EL (cell line): ENCODE data around the gene FRMD4B.
"Not testable (repeated sequence)": the region's sequence is repeated elsewhere in the genome, so short reads cannot be mapped to it uniquely, and the experiment has no call there.

ENCODE experiments used
- DNase-seq: peaks from one replicate; pipeline ENCODE4 v3.0.0-alpha.2; 2016

Gene FRMD4B

DNA sequence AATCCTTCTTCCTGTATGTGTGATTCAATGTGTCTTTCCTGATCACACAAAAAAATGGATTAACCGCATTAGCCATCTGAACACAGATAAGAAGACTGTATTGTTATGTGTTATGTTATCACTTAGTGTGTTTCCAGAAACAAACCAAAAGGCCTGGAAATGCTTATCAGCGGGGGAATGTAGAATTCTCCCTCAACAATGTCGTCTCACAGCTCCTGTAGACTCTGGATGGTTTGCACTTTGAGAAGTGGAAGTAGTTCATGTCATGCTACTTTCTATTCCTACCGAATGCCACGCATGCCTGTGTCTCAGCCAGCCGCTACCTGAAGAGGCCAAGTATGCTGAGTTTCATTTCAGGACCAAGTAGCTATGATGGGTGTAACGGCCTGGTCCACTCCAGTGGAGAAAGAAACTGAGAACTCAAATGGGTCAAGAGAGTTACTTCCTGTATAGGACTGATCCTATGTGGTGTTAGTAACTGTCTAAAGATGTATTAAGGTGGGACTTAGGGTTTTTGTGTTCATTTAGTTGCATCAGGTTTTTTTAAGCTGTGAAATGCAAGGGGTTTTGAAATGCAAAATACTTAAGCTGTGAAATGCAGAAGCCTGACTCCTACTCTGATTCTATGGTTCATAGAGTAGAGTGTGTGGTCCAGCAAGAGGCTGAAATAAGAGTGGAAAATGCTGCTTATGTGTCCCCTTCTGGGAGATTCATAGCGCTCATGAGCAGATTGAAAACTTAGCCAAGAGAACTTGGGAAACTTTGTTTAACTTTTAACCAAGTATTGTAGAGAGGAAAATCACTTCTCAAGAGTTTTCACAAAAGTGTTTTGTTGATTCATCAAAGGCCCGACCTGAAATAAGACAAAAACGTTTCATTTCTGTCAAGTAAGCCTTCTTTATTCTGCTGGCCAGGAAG lies 145.0 kb downstream of the FRMD4B start:
- no peak for DNase-seq

DNA sequence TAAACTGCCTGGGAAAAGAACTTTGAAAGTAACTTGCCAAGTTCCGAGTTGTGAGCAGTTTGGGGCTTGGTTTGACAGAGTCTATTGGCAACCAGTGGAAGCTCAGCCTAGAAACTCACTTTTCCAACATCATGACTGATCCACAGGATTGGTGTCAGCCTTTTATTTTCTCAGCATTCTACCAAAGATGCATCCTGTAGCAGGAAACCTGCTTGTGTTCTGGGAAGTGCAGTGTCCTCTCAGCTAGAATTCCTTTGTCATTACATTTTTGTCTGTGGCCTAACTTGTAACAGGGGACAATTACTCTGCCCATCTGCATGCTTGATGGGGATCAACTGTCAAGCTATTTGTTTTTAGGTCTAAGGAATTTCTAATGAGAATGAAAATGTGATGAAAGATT lies 146.8 kb downstream of the FRMD4B start:
- DNase-seq = no peak

DNA sequence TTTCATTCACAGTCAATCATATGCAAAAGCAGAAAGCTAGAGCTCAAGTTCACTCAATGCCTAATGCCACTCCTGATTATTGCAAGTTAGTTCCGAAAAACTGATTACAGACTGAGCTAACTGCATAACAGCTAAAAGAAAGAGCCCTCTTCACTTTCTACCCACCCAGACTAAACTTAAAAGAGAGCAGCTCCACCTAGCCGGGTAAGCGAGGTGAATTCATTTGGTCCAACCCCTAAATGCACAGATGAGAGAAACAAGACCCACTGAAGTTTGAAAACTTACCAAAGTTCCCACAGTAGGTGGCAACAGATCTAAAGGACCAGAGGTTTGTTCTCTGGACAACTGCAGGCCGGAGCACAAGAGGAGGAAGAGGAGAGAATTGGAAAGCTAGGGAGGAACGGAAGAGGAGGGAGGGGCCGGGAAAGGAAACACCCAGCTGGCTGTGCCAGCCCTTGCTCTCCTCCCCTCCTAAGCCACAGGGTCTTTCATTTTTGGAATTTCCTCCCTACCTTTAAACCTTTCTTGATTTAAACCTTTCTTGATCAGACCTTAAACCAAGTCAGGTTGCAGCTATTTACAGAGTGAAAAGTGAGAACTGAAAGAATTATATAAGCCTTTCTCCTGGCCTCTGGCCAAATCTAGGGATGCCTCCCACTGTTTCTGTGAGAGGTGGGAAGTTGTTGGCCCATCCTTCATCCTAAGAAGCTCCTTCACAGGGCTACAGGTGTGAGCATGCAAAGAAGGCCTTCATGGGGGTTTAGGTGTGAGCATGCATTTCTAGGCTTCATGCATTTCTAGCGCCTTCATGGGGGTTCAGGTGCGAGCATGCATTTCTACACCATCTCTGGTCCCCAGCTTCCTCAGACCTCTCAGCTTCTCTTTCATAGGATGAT lies 148.8 kb downstream of the FRMD4B start:
- no peak for DNase-seq

DNA sequence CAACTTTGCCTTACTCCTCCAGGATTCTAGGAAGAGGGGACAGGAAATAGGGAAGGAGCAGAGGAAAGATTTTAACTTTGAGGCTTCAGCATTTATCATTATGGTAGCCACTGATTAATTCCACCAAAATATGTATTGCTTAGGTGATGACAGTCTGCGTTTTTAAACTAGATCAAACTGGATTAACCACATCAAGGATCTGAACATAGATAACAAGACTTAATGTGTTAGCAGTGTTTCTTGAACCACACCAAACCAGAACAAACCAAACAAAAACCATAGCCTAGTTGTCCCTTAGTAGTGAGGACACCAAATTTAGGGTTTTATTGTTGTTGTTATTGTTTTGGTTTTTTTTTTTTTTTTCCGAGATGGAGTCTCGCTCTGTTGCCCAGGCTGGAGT lies 150.0 kb downstream of the FRMD4B start:
- no peak for DNase-seq

DNA sequence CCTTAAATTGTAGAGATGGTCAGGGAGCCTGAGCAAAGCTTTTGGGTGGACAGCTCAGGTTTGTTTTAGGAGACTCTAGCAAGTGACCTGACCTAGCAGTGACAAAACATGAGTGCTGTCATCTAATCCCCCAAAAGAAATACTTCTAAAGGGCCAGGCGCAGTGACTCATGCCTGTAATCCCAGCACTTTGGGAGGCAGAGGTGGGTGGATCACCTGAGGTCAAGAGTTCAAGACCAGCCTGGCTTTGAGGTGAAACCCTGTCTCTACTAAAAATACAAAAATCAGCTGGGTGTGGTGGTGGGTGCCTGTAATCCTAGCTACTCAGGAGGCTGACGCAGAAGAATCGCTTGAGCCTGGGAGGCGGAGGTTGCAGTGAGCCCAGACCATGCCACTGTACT lies 150.7 kb downstream of the FRMD4B start:
- not testable (repeated sequence) for DNase-seq

DNA sequence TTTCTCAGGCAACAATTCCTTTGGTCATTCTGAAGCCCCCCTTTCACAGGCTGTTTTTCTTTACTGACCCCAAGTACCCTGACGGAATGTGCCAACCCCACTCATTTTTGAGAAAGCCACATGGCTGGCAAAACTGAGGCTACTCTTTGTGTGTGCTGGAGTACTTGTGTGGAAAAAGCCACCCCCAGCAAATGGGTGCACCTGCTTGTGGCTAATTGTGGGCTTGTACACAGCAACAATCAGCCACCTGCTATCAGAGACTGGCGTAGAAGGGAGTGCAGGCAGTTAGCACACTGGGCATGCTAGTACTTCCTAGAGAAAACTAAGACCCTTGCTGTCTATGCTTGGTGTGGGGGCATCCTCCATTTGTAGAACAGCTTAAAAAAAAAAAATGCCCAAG lies 153.4 kb downstream of the FRMD4B start:
- DNase-seq = no peak

DNA sequence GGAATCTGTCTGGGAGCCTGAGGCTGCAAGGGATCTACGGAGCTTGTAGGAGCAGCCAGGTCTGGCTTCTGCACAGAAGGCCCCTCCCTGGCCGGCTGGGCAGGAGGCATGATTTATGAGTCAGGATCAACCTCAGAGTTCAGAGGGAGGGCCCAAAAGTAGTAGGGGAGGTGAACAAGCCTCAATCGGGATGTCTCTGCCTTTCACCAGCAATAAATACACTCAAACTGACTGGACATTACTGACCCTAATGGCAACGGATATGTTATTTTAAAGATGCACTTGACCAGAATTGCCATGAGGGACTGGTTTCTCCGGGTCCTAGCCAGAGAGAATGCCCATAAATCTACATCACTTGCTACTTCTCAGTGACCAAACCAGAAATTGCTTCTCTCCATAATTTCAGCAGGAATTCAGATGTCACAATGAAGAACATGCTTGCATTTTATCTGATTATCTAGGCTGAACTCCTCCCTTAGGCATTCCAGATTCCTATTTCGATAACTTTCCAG lies 153.9 kb downstream of the FRMD4B start:
- DNase-seq = no peak

DNA sequence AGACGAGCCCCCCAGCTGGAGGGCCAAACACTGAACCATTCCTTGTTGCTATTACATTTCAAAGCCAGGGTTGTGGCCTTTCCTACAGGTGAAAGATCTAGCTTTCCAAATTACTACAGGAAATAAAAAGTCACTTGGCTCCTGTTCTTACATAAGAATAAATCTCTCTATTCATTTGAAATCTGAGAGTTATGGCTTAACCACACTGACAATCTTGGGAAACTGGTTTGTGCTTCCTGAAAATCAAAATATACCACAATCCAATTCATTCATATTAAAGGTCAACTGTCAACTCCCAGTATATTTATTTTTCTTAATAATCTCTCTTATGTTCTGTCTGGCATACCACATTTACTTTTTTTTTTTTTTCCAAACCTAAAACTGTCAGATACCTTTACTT lies 159.8 kb downstream of the FRMD4B start:
- DNase-seq = no peak

DNA sequence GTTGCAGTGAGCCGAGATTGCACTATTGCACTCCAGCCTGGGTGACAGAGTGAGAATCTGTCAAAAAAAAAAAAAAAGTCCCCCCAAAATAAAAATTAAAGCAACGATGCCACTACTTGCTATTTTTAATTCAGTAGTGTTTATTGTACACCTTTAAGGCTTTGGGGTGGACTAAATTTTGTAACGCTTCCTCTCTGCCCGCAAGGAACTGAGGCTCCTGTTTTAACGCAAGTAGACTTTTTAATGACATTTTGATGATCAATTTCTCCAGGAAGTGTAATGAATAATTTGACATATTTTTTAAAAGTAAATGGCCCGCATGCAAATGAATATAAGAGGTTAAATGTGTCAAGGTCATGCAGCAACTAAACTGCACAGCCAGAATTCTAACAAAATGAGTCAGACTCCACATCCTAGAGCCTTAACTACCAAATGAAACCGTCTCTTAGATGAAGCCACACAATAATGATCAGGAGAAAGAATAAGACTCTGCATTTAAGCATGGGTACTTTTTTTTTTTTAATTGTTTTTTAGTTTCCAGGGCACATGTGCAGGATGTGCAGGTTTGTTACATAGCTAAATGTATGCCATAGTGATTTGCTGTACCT lies 166.7 kb downstream of the FRMD4B start:
- DNase-seq = peak; percentile 16

DNA sequence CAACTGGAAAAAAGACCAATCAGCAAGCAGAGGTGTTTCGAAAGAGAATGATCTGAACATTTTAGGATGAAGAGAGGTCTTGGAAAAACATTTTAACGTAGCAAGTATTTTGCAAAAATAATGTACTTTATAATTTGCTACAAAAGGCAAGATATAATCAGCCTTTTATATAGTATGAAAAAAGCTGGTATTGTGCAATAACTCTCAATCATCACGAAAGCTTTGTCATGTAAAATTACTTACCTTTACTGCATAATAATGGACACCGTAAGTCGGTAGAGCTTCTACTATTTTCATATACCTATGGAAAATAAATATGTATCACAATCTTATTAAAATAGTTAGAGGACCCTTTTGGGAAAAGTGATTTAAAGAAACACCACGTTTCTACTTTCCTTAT lies 167.8 kb downstream of the FRMD4B start:
- no peak for DNase-seq

DNA sequence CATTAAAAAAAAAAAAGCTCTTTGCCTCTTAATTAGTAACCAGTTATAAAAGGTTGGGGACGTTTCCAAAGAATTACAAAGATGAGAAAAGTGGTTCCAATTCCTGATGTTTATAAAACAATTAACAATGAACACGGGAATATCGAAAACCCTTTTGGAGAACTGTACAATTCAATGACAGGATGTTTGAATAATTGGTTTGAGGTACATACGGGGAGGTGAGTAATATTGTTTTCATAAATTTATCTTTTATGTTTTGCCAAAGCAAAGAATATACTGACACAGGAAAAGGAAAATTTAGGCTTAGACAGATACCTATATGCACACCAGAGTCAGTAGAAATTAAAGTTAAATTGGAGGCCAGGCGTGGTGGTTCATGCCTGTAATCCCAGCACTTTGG lies 168.9 kb downstream of the FRMD4B start:
- no peak for DNase-seq

DNA sequence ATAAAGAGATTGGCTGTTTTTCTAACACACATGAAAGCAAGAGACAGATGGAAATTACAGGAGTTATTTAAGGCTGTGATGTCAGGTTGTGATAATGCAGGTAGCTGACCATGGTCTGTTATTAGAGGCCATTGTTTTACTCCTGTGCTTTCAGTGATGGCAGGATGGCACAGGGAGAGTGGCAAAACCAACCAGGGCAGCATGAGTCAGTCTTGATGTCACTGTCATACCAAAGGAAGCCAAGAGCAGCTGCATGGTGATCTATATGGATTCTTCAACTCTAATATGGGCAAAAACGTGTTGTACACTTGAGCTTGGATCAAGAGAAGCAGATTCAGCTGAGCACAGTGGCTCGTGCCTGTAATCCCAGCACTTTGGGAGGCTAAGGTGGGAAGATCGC lies 171.6 kb downstream of the FRMD4B start:
- DNase-seq = no peak

DNA sequence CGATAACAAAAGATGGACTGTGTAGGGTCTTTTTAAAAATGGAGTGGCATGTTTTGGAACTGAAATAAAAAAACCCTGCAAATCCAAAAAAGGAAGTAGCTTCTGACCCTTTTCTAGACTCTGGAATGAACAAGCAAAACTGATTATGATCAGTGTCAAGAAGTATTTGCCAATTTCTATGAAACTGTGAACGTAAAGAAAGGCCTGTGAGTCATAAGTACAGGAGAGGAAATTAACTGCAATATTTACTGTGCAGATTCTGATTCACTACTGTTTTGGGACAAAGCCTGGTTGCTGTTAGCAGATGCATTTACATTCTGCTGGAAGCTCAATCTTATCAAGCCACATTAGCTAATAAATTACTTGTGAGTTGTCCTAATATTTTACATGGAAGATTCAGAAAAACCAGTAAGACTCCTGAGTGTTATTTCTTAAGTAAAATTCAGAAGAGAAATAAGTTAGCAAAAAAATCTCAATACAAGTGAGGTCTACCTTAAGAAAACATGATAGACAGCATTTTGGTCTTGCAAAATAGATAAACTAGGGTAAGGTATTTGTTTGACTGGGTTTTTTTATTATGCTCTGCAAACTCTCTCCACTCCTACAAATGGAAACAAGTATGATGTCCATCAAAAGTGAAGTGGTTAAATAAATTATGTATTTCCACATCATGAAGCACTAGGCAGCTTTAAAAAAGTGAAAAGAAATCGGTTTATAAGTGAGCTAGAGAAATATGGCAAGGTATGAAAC lies 173.3 kb downstream of the FRMD4B start:
- peak; percentile 66 for DNase-seq

DNA sequence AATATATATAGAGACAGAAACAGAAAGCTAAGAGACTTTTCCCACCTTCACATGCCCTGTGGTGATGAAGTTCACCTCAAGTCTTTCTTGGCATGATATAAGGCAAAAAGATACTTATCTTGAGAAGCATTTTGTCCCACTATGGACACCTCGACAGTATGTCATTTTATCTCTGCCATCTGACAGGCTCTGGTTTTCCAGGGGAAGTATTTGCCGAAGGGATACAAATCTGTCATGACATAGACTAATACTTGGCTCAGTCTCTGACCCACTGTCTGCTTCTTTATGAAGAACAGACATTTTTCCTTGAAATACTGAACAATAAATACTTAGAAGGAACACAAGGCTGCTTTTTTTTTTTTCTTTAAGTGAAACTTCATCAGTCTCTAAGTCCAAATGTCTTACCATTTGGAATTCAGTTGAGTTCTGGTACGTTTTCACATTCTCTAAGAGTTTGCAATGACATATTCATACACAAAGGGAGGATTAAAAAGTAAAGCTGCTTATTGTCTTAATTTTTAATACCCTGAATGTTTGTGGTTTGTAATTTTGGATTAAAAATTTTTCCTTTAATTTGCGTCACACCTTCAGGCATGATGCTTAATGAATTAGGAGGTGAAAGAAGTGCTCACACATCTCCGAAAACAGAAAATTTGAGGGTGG lies 175.7 kb downstream of the FRMD4B start:
- DNase-seq = no peak

DNA sequence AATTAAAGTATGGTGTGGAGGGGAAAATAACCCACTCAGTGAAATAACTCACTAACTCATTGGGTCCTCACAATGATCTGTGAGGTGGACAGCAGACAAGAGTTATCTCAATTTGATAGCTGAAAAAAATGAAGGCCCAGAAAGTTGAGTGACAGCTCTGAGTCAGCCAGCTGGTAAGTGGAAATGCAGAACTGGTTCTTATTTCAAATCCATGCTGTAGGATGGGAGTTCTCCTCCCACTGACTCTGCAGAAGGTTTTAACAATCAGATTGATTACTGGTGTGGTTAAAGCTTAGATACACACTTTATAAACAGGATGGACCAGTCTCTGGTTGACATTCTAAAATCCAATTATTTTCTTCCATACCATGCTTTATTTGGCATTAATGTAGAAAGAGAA lies 176.5 kb downstream of the FRMD4B start:
- no peak for DNase-seq

DNA sequence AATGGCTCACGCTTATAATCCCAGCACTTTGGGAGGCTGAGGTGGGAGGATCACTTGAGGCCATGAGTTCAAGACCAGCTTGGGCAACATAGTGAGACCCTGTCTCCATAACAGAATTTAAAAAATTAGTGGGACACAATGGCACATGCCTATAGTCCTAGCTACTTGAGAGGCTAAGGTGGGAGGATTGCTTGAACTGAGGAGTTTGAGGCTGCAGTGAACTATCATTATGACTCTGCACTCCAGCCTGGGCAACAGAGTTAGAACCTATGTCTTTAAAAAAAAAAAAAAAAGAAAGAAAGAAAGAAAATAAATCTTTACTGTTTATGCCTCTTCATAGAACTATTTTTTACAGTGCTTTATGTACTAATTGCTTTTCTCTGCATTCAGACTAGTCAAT lies 178.9 kb downstream of the FRMD4B start:
- DNase-seq = no peak

DNA sequence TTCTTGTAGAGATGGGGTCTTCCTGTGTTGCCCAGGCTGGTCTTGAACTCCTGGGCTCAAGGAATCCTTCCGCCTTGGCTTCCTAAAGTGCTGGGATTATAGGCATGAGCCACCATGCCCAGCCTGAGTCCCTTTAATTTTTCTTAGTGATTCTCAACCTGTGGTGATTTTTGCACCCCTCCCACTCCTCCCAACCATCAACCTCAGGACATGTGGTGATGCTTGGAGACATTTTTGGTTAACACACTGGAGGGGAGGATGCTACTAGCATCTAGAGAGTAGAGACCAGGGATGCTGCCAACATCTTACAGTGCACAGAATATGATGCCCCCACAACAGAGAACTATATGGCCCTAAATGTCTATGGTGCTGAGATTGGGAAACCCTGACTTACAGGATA lies 180.5 kb downstream of the FRMD4B start:
- DNase-seq = no peak

DNA sequence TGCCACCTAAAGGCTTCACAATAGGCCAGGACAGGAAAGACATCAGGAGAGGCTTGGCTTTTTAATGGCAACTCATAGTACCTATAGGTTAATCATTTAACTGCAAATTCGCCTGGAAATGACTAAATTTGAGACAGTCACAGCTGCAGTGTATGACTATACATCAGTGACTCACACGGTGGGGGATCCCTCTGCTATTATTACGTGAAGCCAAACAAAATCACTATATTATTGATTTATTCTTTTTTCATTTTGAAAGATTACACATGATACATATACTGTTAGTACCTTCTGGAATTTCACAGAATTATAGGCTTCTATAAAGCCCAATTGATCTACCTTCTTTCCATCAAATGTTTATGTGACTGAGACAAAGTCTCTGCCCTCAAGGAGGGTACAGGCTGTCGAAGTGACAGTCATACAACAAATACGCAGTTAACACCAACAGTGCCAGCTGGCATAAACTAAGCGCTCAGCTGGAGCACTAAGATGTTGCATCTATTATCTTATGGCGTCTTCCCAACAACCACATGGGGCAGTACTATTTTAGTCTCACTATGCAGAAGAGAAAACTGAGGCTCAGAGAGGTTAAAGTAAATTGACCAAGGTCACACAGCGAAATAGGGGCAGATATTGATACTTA lies 181.5 kb downstream of the FRMD4B start:
- no peak for DNase-seq

DNA sequence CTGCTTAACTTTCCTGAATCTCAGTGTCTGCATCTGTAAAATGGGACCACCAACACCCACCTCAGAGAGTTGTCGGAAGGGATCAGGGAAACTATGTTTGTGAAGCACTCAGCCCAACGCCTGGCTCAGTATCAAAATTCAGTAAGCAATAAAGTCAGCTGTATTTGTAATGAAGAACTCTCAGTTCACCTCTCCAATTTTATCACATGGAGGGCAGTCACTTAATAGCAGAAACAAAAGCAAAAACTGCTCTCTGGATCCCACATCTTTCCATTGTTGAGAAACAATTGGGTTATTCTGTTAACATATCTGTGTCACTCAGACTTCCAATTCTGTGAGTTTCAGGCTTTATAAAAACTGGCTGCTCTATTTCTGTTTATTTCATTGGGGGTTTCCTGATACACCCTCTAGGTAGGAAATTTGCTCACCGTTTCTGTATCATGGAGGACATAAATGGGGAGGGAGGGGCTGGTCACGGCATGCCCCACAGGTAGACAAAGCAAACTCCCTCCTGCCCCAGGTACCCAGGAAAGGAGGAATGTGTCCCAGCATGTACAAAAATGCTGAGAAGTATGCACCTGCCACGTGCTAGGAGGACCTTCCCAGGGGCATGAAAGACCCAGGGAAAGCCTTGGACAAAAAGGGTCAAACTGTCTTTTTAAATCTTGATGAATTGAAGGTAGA lies 182.1 kb downstream of the FRMD4B start:
- no peak for DNase-seq

DNA sequence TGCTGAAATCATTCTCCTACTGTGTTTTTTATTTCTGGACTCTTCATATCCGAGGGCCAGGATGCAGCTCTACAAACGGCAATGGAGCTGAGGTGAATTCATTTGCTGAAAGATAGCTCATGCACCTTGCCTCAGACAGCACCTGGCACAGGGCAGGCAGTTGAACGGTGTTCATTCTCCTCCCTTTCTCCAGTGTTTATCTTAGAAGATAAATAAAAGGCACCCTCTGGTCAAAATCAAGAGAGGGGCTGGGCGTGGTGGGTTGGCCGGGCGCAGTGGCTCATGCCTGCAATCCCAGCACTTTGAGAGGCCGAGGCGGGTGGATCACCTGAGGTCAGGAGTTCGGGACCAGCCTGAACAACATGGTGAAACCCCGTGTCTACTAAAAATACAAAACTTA lies 184.2 kb downstream of the FRMD4B start:
- DNase-seq = no peak
